GM23338 (cell line): Measurements from ENCODE around the gene RAB2B.

Source experiments
- CREB1 ChIP-seq: fragments of 250-450 bp; sonication (Bioruptor Pico); IDR thresholded peaks from 2 replicates; pipeline ENCODE4 v1.5.0; 2020; ENCODE audit warnings: low read depth, mild to moderate bottlenecking, moderate library complexity
- CTCF ChIP-seq, 2 experiments: fragments of 200-600 bp in 1 of 2; sonication (generic) in 1 of 2; conservative IDR thresholded peaks; 2 replicates each; pipeline versions ENCODE4 v1.5.1 to v1.6.1; 2016 to 2017; ENCODE audit warnings: antibody characterized with exemption in 2 of 2, low read depth in 2 of 2, mild to moderate bottlenecking in 2 of 2, moderate library complexity in 1 of 2
- ETS1 ChIP-seq: IDR thresholded peaks from 2 replicates; pipeline ENCODE4 v1.6.1; 2016; ENCODE audit warnings: antibody characterized with exemption
- EZH2 ChIP-seq: fragments of 200-600 bp; sonication (generic); IDR thresholded peaks from one replicate; pipeline ENCODE4 v1.8.0; 2017; ENCODE audit warnings: antibody characterized with exemption, mild to moderate bottlenecking, low read depth; ENCODE audit not compliant: unreplicated experiment
- EZH2phosphoT487 ChIP-seq: fragments of 200-600 bp; sonication (generic); IDR thresholded peaks from one replicate; pipeline ENCODE4 v1.8.1; 2018; ENCODE audit warnings: antibody characterized with exemption; ENCODE audit not compliant: unreplicated experiment
- JUNB ChIP-seq: IDR thresholded peaks from one replicate; pipeline ENCODE4 v1.6.1; 2016; ENCODE audit warnings: antibody characterized with exemption; ENCODE audit not compliant: unreplicated experiment
- POLR2AphosphoS5 ChIP-seq: IDR thresholded peaks from 2 replicates; pipeline ENCODE4 v1.6.1; 2016; ENCODE audit warnings: antibody characterized with exemption, low read depth
- STAT1 ChIP-seq: IDR thresholded peaks from one replicate; pipeline ENCODE4 v1.6.1; 2016; ENCODE audit warnings: antibody characterized with exemption; ENCODE audit not compliant: unreplicated experiment
- ZNF114 ChIP-seq: fragments of 250-450 bp; sonication (Bioruptor Pico); IDR thresholded peaks from 2 replicates; pipeline ENCODE4 v1.5.0; 2020; ENCODE audit warnings: mild to moderate bottlenecking, moderate library complexity
- TF ChIP-seq, protein P1 (sequence below): IDR thresholded peaks from one replicate; pipeline ENCODE4 v1.6.1; 2018; ENCODE audit warnings: antibody characterized with exemption; ENCODE audit not compliant: unreplicated experiment

DNA sequence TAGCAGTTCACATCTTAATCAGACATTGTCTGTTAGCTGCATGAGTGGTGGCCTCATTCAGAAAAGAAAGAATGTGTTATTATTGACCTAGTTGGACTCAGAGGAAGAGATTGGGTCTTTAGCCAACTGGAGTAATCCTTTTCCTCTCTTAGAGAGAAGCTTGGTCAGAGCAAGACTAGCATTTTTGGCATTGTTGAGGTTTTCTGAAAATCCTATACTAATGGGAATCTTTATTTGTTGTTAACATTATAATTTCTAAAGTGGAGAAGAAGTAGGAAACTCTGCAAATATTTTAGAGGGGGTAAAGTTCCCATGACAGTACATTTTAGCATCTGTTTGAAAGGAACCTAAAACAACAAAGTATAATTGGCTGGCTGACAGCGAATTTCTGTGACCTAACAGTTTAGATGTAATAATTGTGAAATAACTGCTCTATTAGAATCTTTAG lies 9.9 kb upstream of the RAB2B start:
- TF ChIP-seq CTCF (conservative IDR thresholded peaks at IDR 0.05; ENCODE audit: low read depth in 2 of 2) (no peak), EZH2phosphoT487 (no peak), EZH2 (no peak), ETS1 (no peak), POLR2AphosphoS5 (no peak), CREB1 (CRISPR knock-in tag) (no peak), JUNB (no peak), STAT1 (no peak), ZNF114 (CRISPR knock-in tag) (no peak)
- TF ChIP-seq, protein P1, sequence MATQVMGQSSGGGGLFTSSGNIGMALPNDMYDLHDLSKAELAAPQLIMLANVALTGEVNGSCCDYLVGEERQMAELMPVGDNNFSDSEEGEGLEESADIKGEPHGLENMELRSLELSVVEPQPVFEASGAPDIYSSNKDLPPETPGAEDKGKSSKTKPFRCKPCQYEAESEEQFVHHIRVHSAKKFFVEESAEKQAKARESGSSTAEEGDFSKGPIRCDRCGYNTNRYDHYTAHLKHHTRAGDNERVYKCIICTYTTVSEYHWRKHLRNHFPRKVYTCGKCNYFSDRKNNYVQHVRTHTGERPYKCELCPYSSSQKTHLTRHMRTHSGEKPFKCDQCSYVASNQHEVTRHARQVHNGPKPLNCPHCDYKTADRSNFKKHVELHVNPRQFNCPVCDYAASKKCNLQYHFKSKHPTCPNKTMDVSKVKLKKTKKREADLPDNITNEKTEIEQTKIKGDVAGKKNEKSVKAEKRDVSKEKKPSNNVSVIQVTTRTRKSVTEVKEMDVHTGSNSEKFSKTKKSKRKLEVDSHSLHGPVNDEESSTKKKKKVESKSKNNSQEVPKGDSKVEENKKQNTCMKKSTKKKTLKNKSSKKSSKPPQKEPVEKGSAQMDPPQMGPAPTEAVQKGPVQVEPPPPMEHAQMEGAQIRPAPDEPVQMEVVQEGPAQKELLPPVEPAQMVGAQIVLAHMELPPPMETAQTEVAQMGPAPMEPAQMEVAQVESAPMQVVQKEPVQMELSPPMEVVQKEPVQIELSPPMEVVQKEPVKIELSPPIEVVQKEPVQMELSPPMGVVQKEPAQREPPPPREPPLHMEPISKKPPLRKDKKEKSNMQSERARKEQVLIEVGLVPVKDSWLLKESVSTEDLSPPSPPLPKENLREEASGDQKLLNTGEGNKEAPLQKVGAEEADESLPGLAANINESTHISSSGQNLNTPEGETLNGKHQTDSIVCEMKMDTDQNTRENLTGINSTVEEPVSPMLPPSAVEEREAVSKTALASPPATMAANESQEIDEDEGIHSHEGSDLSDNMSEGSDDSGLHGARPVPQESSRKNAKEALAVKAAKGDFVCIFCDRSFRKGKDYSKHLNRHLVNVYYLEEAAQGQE: no peak
